H1 (cell line): ENCODE data around the gene CLEC4F. TPM values are rescaled to one million over a fixed set of nuclear protein-coding genes. Genes with fewer than 3 reads are reported as not detected.

Experiments used
- RNF2 ChIP-seq: fragments of 200-900, 300-1000 bp; sonication (generic); IDR thresholded peaks from 2 replicates; pipeline ENCODE4 v1.7.1; 2016; ENCODE audit warnings: borderline replicate concordance, low read depth, mild to moderate bottlenecking, antibody characterized with exemption, low read length; ENCODE audit not compliant: poor library complexity, severe bottlenecking; ENCODE audit errors: missing control alignments
- SAP30 ChIP-seq: fragments of 300-600 bp; sonication (generic); IDR thresholded peaks from 2 replicates; pipeline ENCODE4 v1.7.1; 2012; ENCODE audit warnings: low read length, moderate library complexity, mild to moderate bottlenecking, inconsistent platforms; ENCODE audit not compliant: insufficient read depth, insufficient replicate concordance
- polyA plus RNA-seq, 7 experiments: library from polyadenylated mRNA; depleted of rRNA in 3 of 7; stranded (reverse) in 5 of 7; unstranded in 2 of 7; fragments of >200 nt in 5 of 7; fragments of 200-250 nt in 2 of 7; gene quantifications; 1 replicate in 5 of 7; 2 replicates in 1 of 7; 4 replicates in 1 of 7; pipeline versions ENCODE4 v1.2.1 to v1.2.3, GENCODE V29; 2011 to 2013; ENCODE audit warnings: missing spikeins in 2 of 7, mixed read lengths in 2 of 7
- total RNA-seq: library from RNA; stranded (reverse); fragmentation: NEBNext Ultra II Directional; extraction: Animal tissue kit (Norgen Biotek cat#: 25700); gene quantifications from 2 replicates; pipeline ENCODE4 v1.2.1, GENCODE V29; 2021

Gene CLEC4F
- total and polyA plus RNA-seq, 2 of the 8 experiments (the other 6 are each of a cell fraction or from before 2014, with no cell fraction given) = not detected

DNA sequence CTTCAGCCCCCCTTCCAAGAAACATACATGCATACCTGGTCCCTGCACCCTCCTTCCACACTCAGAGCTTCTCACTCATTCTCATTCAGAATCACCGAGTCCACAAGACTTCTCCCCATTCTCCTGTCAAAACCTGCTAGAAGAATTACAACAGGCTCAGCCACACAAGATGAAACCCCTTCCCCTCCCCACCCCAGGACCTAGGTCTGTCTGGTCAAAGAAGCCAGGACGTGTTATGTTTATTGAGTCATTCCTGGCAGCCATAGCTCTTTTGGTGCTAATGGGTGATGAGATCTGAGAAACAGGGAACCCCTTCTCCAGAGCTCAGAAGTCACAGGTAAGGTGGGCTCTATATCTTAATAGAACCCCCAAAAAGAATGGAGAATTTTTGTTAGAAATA, 50.9 kb downstream of the CLEC4F start (continued):
- no peak for TF ChIP-seq SAP30
- TF ChIP-seq RNF2 = no peak
